Left ventricle myocardium inferior (tissue), 1 donor: ENCODE results near the gene HOXC13. TPM values are rescaled to one million over a fixed set of nuclear protein-coding genes. Genes with fewer than 3 reads are reported as not detected.

Source experiments
- DNase-seq: peaks from one replicate; pipeline ENCODE4 v3.0.0-alpha.2; 2020
- H3K27ac ChIP-seq: fragments of 200-600 bp; replicated peaks from 2 replicates; pipeline ENCODE4 v1.8.0; 2021
- H3K27me3 ChIP-seq: fragments of 200-600 bp; 2 replicates; pipeline ENCODE4 v1.8.0; 2021; ENCODE audit warnings: low read depth
- H3K36me3 ChIP-seq: fragments of 200-600 bp; 2 replicates; pipeline ENCODE4 v1.8.0; 2021
- H3K4me1 ChIP-seq: fragments of 200-600 bp; 2 replicates; pipeline ENCODE4 v1.8.0; 2021
- H3K4me3 ChIP-seq: fragments of 200-600 bp; 2 replicates; pipeline ENCODE4 v1.8.0; 2021; ENCODE audit warnings: mild to moderate bottlenecking, moderate library complexity
- H3K9me3 ChIP-seq: fragments of 200-600 bp; replicated peaks from 2 replicates; pipeline ENCODE4 v1.8.0; 2021
- intact Hi-C: fragments of 100-400 bp; cut with micrococcal nuclease; formaldehyde crosslinking; loops from one replicate; pipeline ENCODE4 v1.11.0; 2022
- total RNA-seq: library from RNA; stranded (reverse); fragmentation: NEBNext Ultra II Directional; extraction: Animal tissue kit (Norgen Biotek cat#: 25700); gene quantifications from one replicate; pipeline ENCODE4 v1.2.1, GENCODE V29; 2021
- TF ChIP-seq, protein P1 (sequence below): fragments of 200-600 bp; IDR thresholded peaks from 2 replicates; pipeline ENCODE4 v1.8.0; 2021; ENCODE audit warnings: antibody characterized with exemption, mild to moderate bottlenecking, borderline replicate concordance
- donor health status: DM: no; HTN: yes; CAD: no; lungs with severe emphysema.

The HOXC13 gene
- total RNA-seq, 1 donor from 2014 or later: not detected

DNA sequence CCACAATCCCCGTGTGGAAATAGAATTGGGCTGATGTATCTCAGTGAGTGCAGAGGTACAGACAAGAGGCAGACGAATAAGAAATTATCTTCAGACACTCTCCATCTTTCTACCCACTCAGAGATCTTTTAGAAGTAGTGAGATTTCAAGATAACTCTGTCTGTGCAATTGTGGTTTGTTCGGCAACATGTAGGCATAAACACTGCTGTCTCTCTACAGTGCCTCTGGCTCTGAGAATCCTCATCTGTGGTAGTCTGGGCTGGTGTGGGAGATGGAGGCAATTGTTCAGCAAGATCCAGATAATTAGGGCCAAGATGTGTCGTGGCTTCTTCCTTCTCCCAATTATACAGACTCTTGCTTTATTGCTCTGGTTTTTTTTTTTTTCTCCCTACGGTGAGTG is 3.1 kb downstream of the HOXC13 start:
- Histone ChIP-seq H3K27ac (no peak overlapping the region), H3K9me3 (no peaks in the 10 kb centered on the region), H3K4me3 (no peak overlapping the region), H3K27me3 (peaks cover 100% of the 10 kb centered on the region), H3K36me3 (no peaks in the 10 kb centered on the region), H3K4me1 (peaks cover 10% of the 10 kb centered on the region)
- intact Hi-C loops: no loop called here
- no peak for DNase-seq
- TF ChIP-seq, protein P1, sequence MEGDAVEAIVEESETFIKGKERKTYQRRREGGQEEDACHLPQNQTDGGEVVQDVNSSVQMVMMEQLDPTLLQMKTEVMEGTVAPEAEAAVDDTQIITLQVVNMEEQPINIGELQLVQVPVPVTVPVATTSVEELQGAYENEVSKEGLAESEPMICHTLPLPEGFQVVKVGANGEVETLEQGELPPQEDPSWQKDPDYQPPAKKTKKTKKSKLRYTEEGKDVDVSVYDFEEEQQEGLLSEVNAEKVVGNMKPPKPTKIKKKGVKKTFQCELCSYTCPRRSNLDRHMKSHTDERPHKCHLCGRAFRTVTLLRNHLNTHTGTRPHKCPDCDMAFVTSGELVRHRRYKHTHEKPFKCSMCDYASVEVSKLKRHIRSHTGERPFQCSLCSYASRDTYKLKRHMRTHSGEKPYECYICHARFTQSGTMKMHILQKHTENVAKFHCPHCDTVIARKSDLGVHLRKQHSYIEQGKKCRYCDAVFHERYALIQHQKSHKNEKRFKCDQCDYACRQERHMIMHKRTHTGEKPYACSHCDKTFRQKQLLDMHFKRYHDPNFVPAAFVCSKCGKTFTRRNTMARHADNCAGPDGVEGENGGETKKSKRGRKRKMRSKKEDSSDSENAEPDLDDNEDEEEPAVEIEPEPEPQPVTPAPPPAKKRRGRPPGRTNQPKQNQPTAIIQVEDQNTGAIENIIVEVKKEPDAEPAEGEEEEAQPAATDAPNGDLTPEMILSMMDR: no peak

DNA sequence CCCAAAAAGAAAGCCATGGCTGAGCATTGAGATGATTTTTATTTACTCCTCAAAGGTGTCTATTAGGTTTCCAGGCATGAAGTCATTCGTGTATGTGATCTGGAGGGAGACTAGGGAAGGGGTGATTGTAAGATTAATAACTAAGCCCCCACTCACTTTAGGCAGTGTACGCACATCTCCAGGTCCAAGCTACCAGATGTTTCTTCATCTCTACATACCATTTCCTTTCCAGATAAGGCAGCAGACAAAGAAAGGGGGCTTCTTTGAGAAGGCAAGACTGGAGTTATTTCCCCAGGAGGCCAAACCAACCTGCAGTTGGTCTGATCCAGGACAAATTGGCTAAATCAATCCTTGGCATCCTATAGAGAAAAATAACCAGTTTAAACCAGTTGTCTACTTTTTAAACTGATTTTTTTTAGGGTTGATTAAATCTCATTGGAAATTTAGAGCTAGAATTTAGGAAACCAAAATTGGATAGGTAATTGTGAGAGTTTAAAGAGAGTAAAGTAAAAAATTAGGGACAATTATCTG is 3.9 kb downstream of the HOXC13 start:
- Histone ChIP-seq H3K4me1 (peaks cover 10% of the 10 kb centered on the region), H3K36me3 (no peaks in the 10 kb centered on the region), H3K27me3 (peaks cover 100% of the 10 kb centered on the region), H3K4me3 (no peak overlapping the region), H3K9me3 (no peaks in the 10 kb centered on the region), H3K27ac (no peak overlapping the region)
- TF ChIP-seq, protein P1: no peak
- intact Hi-C loops: no loop called here
- DNase-seq: no peak

DNA sequence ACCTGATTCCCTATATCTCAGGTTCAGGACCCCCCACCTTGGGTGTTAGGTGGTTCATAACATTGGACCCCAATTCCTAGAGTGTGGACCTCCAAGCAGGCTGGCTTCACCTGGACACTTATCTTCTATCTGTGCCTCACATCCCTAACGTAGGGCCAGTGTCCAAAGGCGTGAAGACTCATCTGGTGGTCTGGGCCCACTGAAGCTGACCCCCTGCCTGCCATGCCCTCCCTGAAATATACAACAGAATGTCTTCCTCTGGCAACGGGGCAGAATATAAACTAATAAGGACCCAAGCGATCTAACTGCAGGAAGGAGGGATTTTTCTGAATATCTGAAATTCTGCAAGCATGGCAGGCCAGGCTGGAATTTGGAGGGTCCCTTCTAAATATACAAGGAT is 5.6 kb downstream of the HOXC13 start:
- no peaks in the 10 kb centered on the region for H3K36me3 ChIP-seq
- no peak overlapping the region for H3K4me3 ChIP-seq
- no peaks in the 10 kb centered on the region for H3K4me1 ChIP-seq
- H3K27ac ChIP-seq: no peak overlapping the region
- no peaks in the 10 kb centered on the region for H3K9me3 ChIP-seq
- intact Hi-C loops: no loop called here
- no peak for DNase-seq
- TF ChIP-seq, protein P1: no peak
- peaks cover 100% of the 10 kb centered on the region for H3K27me3 ChIP-seq

DNA sequence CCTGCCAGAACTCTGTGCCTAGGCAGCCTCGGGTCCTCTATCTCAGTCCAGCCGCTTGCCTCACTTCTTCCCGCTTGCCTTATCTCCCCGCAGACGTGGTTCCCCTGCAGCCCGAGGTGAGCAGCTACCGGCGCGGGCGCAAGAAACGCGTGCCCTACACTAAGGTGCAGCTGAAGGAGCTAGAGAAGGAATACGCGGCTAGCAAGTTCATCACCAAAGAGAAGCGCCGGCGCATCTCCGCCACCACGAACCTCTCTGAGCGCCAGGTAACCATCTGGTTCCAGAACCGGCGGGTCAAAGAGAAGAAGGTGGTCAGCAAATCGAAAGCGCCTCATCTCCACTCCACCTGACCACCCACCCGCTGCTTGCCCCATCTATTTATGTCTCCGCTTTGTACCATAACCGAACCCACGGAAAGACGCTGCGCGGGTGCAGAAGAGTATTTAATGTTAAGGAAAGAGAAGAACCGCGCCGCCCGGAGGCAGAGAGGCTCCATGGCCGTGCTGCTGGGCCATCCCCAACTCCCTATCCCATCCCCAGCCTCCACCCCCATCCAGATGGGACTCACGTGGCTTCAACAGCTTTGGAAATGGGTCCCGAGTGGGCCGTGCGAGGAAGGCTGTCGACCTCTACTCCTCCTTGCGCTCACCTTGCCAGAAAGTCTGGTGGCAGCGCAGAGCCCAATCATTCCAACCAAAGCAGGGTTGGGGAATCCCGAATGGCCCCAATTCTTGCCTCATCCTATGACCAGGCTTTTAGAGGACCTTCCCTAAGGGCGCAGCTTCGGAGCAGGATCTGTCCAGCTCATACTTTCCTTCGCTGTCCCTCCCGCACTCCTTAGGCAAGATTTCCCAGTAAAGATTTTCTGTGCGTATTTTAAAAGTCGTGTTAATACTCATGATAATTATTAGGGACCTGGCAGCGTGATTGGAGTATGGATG is 6.5 kb downstream of the HOXC13 start:
- Histone ChIP-seq H3K36me3 (no peaks in the 10 kb centered on the region), H3K9me3 (no peaks in the 10 kb centered on the region), H3K4me3 (no peak overlapping the region), H3K27ac (no peak overlapping the region), H3K27me3 (peaks cover 100% of the 10 kb centered on the region), H3K4me1 (no peaks in the 10 kb centered on the region)
- TF ChIP-seq, protein P1: no peak
- DNase-seq: no peak
- intact Hi-C loops: no loop called here

DNA sequence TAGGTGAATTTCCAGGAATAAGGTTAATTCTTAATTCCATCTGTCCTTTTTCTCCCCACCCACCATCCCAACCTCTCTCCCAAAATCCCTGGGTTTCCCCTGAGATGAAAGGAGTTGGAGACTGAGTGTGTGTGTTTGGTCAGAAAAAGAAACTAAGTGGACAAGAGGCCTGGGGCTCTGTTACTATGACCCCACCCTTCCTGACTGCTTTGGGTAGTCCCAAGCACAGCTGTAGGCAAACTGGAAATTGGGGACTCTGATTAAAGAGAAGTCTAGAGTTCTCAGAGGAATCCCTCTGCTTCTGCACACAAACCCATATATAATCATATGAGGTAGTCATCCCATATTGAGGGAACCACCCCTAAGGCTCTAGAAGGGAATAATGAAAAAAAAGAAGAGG is 9.1 kb downstream of the HOXC13 start:
- TF ChIP-seq, protein P1: no peak
- Histone ChIP-seq H3K9me3 (no peaks in the 10 kb centered on the region), H3K27ac (no peak overlapping the region), H3K4me1 (peaks cover 7% of the 10 kb centered on the region), H3K4me3 (no peak overlapping the region), H3K36me3 (no peaks in the 10 kb centered on the region), H3K27me3 (peaks cover 100% of the 10 kb centered on the region)
- DNase-seq: no peak
- intact Hi-C loops: no loop called here
